Eye (tissue), 1 donor: ENCODE measurements around the gene MCL1.

Experiments used
- DNase-seq: peaks from one replicate; pipeline ENCODE4 v3.0.0-alpha.2; 2015

Gene MCL1

DNA sequence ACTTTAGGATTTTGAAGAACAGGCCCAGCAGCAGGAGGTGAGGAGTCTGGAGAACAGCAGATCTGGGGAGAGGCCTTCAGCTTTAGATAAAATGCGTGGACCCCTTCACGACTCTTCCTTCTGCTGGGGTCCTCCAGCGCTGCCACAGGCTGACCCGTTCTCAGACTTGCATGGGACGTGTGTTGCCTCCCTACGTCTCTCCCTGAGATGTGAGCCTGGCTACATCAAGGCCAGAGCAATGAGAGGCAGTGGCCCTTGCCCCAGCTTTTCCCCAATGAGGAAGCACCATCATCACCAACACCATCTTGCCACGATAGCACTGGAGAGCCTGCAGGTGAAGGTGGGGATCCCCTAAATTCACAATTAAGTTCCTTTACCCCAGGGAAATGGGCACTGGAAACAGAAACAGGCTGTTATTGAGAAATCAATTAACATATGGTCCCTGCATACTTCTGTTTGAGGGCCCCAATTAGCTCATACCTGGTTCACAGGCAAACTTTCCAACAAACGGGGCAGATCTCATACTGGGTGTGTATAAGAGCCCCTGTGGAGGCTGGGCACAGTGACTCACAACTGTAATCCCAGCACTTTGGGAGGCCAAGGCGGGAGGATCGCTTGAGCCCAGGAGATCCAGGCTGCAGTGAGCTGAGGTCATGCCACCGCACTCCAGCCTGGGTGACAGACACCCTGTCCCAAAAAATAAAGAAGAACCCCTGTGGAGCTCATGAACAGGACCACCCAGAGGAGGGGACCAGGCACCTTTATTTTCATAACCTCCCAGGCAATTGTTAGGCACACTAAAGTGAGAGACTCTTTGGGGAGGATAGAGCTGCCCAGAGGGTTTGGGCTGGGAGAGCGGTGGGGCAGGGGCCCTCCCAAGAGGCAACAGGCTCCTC lies 42.3 kb downstream of the MCL1 start:
- DNase-seq, result no peak

DNA sequence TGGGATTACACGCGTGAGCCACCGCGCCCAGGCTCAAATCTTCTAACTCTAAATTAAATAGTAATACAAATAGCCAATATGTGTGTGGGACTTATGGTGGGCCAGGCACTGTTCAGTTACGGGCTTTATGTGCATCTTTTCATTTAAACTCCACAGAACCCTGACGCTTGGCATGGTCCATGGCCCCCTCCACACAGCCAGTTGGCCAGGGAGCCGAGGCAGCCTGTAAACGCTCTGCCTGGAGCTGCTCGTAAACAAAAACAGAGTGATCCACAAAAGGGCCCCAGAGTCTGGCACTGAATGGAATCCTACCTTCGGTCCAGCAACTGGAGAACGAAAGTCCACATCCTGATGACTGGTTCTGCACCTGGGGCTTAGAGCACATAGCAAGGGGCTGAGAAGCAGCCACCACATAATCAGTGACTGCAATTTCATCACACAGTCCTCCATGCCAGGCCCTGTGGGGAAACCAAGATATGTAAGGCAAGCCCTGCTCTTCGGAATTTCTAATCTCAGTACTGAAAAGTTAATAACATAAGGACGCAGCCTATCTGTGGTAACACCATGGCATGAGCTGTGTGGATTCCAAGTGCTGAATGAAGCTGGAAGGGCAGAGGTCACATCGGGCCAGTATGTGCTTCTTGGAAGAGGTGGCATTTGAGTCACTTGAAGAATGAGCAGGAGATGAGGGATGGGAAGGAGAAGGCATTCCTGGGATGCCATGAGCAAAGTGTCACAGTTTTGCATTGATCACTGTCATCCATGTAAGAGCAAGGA lies 43.7 kb downstream of the MCL1 start:
- DNase-seq, result no peak

- DNase-seq, result no peak
Measured at GRCh38 chr1:150534002-150534401, 45.4 kb downstream of the MCL1 start.

DNA sequence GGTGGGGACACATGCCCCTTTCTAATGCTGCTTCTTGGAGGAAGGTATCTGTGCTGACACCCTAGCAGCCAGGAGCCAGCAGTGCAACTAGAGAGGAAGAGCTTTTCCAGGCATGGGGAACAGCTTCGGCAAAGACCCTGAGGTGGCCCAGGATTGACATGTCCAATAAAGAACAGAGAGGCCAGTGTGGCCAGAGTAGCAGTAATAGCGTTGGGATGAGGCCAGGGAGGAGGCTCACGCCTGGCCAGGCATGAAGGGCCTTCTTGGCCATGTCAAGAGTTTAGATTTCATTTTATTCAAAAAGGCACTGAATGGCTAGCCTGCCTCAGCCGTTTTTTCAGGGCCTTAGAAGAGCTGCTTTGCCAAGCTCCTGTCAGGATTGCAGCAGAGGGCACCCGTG lies 46.5 kb downstream of the MCL1 start:
- DNase-seq, result no peak

- DNase-seq, result no peak
Measured at GRCh38 chr1:150530491-150531159, 48.8 kb downstream of the MCL1 start.

GRCh38 chr1:150529017-150529416 lies 50.4 kb downstream of the MCL1 start:
- DNase-seq, result peak; percentile 63

GRCh38 chr1:150528196-150528595 lies 51.2 kb downstream of the MCL1 start:
- DNase-seq, result no peak

DNA sequence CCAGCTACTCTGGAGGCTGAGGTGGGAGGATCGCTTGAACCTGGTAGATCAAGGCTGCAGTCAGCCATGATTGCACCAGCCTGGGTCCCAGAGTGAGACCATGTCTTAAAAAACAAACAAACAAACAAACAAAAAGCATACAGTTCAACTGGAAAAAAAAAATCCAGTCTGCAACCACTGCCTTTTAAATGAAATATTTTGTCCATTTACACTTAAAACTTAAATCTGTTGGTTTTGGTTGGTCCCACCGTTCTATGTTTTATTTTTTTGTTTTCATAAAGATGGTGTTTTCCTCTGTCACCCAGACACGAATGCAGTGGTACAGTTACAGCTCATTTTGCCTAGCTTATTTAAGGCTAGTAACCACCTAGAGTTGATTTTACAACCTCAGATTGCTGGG lies 54.1 kb downstream of the MCL1 start:
- no peak for DNase-seq
